ENCODE results near the gene GLT6D1.

DNA sequence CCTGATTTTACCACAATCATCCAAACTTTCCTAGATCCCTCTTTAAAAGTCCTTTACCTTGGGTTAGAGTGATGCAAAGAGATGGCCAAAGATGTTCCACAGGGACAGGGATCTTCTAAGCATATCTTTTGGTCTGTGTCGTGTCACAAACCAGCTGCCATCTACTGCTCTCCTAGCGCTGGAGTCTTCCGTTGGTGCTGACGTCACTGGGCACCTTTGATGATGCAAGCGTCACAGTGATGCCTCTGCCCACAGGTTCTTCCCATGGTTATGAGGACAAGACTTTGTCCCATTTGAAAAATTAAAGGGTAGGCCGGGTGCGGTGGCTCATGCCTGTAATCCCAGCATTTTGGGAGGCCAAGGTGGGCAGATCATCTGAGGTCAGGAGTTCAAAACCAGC is 1.7 kb upstream of the GLT6D1 start:
- TF ChIP-seq, protein P1, sequence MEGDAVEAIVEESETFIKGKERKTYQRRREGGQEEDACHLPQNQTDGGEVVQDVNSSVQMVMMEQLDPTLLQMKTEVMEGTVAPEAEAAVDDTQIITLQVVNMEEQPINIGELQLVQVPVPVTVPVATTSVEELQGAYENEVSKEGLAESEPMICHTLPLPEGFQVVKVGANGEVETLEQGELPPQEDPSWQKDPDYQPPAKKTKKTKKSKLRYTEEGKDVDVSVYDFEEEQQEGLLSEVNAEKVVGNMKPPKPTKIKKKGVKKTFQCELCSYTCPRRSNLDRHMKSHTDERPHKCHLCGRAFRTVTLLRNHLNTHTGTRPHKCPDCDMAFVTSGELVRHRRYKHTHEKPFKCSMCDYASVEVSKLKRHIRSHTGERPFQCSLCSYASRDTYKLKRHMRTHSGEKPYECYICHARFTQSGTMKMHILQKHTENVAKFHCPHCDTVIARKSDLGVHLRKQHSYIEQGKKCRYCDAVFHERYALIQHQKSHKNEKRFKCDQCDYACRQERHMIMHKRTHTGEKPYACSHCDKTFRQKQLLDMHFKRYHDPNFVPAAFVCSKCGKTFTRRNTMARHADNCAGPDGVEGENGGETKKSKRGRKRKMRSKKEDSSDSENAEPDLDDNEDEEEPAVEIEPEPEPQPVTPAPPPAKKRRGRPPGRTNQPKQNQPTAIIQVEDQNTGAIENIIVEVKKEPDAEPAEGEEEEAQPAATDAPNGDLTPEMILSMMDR (IDR thresholded peaks at IDR 0.05): no peak
- no peak for TF ChIP-seq POLR2A (IDR thresholded peaks at IDR 0.05)
